Renal cortical epithelial cell (primary cell): Measurements from ENCODE around the gene SLC25A45. TPM values are rescaled to one million over a fixed set of nuclear protein-coding genes. Genes with fewer than 3 reads are reported as not detected.

Source experiments
- DNase-seq: peaks from one replicate; pipeline ENCODE4 v3.0.0-alpha.2; 2011; ENCODE audit warnings: low read depth
- total RNA-seq: library from RNA; depleted of rRNA; stranded (reverse); fragments of >200 nt; gene quantifications from 2 replicates; pipeline ENCODE4 v1.2.3, GENCODE V29; 2014

The SLC25A45 gene
- total RNA-seq, 1 donor from 2014 or later: 0.65 TPM

DNA sequence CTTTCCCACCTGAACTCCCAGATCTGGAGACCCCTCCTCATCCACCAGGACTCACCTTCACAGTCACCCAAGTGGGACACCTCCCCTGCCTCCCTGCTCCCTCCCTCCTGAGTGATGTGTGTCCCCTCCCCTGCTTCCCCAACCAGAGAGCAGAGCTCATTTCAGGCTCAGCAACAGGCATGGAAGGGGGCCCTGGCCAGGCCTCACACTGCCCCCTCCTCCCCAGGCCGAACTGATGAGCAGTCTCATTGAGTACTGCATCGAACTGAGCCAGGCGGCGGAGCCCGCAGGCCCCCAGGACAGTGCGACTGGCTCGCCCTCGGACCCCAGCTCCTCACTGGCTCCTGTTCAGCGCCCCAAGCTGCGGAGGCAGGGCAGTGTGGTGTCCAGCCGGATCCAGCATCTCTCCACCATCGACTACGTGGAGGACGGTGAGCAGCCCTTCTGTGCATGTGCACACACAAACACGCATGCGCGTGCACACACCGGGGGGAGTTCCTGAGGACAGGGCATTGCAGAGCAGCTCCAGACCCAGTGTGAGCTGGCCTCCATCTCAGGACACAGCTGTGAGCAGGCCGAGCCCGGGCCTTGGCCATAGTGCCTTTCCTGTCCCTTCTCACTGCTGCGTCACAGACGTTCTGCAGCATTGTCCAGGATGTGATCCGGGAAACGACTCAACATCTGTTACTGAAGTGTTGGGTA lies 22.3 kb upstream of the SLC25A45 start:
- no peak for DNase-seq

DNA sequence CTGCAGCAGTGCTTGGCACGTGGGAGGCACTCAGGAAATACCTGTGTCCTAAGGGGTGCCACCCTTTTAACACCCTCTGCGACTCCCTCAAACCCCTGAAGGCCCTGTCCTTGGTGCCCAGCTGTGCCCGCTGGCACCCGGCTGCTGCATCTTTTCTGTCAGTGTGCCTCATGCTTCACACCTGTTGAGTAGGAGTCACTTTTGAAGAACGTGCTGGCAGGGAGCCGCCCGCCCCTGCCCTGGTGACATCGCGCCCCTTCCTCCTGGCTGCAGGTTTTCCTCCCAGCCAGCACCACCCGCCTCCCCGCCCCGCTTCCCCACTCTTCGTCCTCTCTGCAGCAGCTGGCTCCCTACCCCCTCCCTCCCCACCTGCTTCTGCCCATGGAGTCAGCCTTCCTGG lies 21.8 kb upstream of the SLC25A45 start:
- no peak for DNase-seq

- DNase-seq: no peak
These were observed 21.2 kb upstream of the SLC25A45 start for GRCh38 chr11:65403607-65404121.

DNA sequence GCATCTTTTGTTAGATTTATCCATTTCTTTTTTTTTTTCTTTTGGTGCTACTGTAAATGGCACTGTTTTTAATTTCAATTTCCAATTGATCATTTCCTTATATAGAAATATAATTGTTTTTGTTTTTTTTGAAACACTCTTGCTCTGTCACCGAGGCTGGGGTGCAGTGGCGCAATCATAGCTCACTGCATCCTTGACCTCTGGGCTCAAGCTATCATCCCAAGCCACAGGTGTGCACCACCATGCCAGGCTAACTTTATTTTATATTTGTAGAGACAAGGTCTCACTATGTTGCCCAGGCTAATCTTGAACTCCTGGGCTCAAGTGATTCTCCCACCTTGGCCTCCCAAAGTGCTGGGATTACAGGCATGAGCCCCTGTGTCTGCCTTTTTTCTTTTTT lies 20.3 kb upstream of the SLC25A45 start:
- no peak for DNase-seq

DNA sequence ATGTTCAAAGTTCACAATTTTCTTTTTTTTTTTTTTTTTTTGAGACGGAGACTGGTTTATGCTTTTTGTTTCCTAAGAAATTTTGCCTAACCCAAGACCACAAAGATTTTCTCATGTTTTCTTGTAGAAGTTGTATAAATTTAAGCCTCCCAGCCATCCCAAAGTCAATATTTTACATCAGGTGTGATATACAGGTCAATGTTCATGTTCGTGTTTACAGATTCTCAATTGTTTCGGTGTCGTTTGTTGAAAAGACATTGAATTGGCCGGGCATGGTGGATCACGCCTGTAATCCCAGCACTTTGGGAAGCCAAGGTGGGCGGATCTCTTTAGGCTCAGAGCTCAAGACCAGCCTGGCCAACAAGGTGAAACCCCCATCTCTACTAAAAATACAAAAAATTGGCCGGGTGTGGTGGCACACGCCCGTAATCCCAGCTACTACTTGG lies 19.4 kb upstream of the SLC25A45 start:
- no peak for DNase-seq

- DNase-seq: no peak
These were observed 18.8 kb upstream of the SLC25A45 start for GRCh38 chr11:65401073-65401802.

DNA sequence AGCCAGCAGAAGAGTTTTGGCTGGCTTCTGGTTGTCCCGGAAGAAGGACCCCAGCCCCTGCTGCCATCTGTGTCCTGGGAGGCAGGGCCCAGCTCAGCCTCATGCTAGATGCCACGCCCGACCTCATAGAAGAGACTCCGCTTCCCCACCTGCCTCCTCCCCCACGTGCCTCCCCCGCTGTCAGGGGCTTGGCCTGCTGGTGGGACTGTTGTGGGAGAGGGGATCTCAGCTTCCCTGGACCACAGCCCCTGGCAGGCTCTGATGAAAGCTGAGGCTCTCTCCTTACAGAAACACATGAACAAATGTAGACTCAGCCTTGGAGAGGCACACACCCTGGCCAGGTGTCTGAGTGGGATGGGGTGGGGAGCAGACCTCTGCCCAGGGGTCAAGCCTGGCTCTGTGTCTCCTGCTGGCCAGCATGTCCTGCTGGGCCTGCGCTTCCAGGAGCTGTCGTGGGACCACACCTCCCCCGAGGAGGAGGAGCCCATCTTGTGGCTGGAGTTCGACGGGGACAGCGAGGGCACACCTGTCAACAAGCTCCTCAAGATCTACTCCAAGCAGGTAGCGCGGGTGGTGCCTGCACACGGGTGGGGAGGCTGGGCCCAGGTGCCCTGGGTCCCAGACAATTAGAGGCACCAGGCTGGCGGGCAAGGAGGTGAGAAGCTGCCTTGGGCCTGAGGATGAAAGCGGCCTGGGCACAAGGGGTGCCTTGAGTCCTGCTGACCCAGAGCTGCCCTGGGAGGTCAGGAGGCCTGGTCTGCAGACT lies 18.0 kb upstream of the SLC25A45 start:
- DNase-seq: no peak

DNA sequence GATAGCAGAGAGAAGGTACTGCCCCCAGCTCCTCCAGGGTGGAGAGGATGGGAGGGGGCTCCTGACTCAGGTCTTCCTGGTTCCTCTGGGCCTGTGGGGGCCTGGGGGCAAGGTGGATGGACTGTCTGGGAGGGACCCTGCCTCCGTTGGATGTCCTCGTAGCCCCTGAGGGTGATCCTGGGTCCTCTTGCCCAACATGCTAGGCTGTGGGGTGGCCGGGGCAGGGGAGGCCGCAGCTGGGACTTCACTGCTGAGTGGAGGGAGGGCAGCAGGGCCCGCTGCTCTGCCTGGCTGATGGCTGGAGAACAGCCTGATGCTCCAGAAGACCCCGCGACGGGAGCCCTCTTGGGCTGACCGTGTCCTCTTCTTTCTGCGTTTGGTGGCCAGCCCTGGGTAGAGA lies 17.4 kb upstream of the SLC25A45 start:
- DNase-seq: no peak

DNA sequence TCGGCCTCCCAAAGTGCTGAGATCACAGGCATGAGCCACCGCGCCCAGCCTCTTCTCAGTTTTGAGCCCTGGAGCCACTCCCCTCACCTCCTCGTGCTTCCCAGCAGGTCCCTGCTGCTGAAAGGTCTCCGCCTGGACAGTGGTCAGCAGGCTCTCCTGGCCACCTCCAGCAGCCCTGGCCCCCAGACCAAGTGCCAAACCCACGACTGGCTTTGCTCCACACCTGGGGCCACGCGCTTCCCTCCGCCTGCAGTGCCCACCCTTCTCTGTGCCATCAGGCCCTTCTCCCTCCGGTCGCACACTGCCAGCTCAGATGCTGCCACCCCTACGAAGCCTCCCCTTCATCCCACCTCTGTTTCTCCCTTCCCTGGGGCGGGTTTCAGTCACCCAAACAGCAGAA lies 16.8 kb upstream of the SLC25A45 start:
- no peak for DNase-seq

DNA sequence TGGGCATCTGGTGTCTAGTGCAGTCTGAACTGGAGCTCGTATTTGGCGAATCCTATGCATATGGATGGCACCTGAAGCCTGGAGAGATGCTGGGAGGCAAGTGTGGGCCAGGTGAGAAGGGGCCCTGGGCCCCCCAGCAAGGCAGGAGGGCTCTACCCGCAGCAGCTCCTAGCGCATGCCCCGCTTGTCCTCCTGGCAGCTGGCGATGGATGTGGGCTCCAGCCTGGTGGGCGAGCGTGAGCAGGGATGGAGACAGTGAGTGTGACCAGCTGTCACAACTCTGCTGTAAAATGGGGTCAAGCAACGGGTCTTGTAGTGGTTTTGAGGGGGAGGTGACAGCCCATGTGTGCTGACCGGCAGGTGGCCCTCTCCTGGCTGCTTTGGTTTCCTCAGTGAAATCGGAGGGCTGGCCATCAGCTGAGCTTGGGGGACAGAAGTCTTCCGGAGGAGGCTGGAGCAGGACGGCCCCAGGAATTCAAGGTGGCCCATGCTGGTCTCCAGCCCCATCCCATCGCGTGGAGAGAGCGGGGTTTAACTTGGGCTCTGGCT lies 16.0 kb upstream of the SLC25A45 start:
- no peak for DNase-seq

- no peak for DNase-seq
These were observed 14.6 kb upstream of the SLC25A45 start for GRCh38 chr11:65396769-65397745.

DNA sequence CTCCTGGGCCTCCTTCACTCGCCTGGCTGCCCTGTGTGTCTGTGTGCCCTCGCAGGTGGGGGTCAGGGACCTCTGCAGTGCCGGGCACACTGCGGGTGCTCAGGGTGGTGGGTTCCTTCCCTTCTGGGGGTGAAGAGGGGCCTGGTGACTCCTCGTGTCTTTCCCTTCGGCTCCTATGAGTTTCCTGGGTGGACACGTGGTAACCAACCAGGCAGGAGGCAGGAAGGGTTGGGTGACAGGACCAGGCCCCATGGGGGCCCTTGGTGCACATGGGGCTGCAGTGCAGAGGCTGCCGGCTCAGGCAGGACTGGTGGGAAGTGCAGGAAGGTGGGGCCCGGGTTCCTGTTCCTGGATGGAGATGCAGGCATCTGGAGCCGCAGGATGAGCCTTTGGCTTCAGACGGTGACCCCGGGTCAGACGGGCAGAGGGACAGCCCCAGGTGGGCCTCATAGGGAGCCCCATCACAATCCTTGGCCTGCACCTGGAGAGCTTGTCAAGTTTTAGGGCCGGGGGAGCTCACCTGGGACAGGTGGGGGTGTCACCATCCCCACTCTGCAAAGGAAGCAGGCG lies 13.6 kb upstream of the SLC25A45 start:
- DNase-seq: no peak

DNA sequence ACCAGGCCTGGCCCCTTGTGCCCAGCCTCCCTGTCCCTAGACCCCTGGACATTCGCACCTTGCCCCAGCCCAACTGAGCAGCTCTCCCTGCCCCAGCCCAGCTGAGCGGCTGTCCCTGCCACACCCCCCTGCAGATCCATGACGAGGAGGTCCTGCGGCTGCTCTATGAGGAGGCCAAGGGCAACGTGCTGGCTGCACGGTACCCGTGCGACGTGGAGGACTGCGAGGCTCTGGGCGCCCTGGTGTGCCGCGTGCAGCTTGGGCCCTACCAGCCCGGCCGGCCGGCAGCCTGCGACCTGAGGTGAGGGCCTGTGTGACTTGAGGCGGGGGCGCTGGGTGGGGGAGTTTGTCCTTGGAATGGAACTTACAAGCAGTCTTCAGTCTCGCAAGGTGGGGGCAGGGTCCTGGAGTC lies 11.7 kb upstream of the SLC25A45 start:
- DNase-seq: no peak

- no peak for DNase-seq
These were observed 11.2 kb upstream of the SLC25A45 start for GRCh38 chr11:65393513-65394079.

- no peak for DNase-seq
These were observed 10.5 kb upstream of the SLC25A45 start for GRCh38 chr11:65392899-65393298.

GRCh38 chr11:65392186-65392829 lies 9.9 kb upstream of the SLC25A45 start:
- no peak for DNase-seq

DNA sequence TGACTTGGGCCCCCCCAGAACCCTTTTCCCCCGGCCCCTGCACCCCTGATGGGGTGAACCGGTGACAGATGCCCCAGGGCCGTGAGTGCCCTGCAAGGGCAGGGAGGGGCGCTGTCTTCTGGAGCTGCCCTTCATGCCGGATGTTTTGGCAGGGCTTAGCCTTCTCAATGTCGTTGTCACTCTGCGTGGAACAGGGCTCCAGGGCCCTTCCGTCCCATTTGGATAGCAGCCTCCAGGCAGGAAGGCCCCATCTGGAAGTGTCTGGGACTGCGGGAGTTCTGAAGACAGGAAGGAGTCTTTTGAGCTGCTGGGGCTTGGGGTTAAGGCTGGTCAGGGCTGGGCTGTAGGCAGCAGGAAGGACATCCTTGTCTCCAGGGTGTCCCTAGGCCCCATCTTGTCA lies 8.6 kb upstream of the SLC25A45 start:
- DNase-seq: no peak

DNA sequence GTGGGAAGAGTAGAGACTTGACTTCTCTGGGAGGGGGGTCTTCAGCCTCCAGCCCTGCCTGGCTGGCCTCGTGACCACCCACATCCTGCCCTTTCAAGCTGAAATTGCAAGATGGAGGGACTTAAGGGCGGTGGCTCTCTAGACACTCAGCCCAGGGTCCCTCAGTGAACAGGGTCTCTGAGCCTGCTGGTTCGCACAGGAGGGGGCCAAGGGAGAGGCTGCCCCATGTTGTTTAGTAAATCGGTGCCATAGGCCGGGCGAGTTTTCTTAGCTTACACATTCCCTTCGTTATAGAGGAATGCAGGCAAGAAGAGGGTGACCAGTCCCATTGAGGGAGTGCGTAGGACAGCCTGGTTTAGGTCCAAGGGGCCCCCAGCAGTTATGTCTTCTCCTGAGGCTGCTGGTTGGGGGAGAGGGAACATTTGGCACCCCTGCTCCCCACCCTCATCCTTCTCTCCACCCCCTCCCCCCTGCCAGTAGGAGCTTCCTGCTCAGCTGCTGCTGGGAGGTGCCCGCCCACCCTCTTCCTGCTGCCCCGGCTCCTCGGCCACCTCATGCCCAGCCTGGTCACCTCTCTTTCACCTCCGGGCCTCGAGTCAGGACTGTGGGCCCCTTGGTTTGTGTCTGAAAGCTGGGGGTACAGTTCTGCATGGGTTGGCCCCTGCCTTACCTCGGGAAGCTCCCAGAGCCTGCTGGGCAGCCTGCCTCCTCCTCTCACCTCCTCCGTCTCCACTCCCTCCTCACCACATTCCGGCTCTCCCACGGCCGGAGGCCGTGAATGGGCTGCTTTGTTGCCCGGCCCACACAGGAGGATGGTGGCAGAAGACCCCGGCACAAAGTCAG lies 7.9 kb upstream of the SLC25A45 start:
- DNase-seq: no peak
